Adipose tissue (tissue), 3 donors: ENCODE results near the gene TOMM22. TPM values are rescaled to one million over a fixed set of nuclear protein-coding genes. Genes with fewer than 3 reads are reported as not detected.
A peak's percentile ranks its signal among the peaks of the same experiment; 100 is the strongest.
"Not testable (repeated sequence)": the region's sequence is repeated elsewhere in the genome, so short reads cannot be mapped to it uniquely, and the experiment has no call there.

Source experiments
- H3K27ac ChIP-seq: one replicate; pipeline ENCODE4 v1.5.1; 2013; ENCODE audit warnings: low read depth, low read length
- WGBS, 3 donors: extraction: QIAGEN DNeasy Blood & Tissue Kit; methylation state at CpG; one replicate each; pipeline ENCODE4 v1.1.7; 2013; 5-methylcytosine and 5-hydroxymethylcytosine counted together
- polyA plus RNA-seq, 3 donors: library from polyadenylated mRNA; stranded (reverse); fragments of 200-250 nt; gene quantifications; one replicate each; pipeline ENCODE4 v1.2.3, GENCODE V29; 2013
- donor health status: healthy with polysubstance abuse.
- donor health status: Bipolar disorder and iron deficiency.
- donor health status: healthy.

The TOMM22 gene
- 10 to 100 TPM; 18.6 to 48.8 (median 39.9) TPM for polyA plus RNA-seq

DNA sequence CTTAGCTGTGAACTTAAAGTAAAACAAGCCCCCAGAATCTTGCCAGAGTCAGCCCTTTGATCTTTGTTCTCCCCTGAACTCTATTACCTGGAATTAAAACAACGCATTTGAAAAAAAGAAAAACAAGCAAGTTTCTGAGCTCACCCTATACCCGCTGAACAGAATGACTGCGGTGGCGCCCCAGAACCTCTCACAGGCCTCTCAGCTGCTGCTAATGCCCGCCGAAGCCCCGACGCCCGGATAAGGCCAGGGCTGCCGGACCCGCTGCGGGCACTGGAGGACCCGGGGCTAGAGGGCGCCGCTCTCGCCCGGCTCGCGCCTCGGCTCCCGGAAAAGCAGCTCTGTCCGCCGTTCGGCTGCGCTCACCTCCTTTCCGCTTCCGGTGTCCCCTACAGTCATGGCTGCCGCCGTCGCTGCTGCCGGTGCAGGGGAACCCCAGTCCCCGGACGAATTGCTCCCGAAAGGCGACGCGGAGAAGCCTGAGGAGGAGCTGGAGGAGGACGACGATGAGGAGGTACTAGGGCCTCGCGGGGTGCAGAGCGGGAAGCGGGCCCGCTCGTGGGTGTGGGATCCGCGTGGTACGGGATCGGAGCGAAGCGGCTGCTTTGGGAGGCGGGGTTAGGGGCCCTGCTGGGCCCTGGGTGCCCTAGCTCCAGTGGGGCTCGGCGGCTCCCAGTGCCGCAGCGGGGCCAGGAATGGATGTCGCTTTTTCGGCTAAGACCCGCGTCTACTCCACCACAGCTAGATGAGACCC is at the start of gene TOMM22:
TSS of gene TOMM22 (plus strand) at position 376 of the 754 bp plus-strand sequence. CDS start at position 398, 22 bp downstream.
- H3K27ac ChIP-seq, result no peak within 1 kb of the TSS
- whole genome bisulfite sequencing, 3 donors, result 0 to 1% (median 0%) methylated on average over 56 to 60 of the region's 60 CpGs

DNA sequence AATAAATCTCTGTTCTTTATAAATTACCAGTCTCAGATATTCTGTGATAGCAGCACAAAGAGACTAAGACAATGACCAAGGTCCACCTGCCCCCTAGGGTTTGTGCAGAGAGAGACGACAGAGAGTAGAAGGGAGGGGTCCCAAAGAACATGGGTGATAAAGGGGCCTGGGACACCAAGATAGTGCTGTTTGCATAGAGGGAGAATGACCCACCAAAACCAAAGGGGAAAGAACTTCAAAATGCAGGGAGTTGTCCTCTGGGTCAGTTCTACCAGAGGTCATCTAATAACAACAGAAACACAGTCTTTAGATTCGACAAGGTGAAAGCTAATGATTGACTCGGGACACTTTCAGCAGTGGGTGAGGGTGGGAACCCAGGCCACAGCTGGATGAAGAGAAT is 49.2 kb upstream of the TOMM22 start:
- no peak overlapping the region for H3K27ac ChIP-seq
- 66 to 91% (median 87%) methylated on average over 3 of the region's 3 CpGs for WGBS, 3 donors

DNA sequence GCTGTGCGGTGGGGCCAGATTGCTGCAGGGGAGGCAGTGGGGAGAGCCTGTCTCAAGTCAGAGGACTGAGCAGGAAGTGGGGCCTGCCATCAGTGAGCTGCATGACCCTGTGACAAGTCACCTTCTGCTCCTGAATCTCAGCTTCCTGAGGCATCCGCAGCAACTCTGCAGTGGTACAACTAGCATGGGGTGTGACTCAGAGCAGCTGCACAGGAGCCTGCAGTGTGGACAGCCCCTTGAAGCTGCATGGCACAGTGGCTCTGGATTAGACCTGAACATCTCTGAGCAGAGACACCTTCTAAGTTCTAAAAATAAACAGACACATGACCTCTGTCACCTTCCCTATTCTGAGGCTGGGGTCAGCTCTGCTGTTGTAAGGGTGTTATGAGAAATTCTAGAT is 43.5 kb upstream of the TOMM22 start:
- 89 to 91% (median 90%) methylated on average over 2 of the region's 2 CpGs for WGBS, 3 donors
- H3K27ac ChIP-seq, result no peak overlapping the region

DNA sequence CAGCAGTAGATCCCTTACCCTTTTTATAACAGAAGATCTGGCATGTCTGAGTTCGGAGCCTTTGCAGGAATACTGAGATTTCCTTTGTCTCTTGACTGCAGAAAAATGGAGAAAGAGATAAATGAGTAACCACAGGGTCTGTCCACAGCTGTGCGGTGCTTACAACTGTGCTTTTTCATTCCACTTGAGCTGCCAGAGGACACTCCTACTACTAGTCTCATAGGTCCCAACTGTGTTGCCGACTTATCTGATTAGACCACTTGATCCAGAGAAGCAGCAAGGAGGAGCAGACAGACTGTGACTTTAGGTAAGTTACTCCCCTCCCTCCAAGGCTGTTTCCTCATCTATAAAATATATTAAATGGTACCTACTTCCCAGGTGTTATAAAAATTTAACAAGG is 43.0 kb upstream of the TOMM22 start:
- no peak overlapping the region for H3K27ac ChIP-seq
- WGBS, 3 donors, result 64 to 75% (median 67%) methylated on average over 3 of the region's 3 CpGs

DNA sequence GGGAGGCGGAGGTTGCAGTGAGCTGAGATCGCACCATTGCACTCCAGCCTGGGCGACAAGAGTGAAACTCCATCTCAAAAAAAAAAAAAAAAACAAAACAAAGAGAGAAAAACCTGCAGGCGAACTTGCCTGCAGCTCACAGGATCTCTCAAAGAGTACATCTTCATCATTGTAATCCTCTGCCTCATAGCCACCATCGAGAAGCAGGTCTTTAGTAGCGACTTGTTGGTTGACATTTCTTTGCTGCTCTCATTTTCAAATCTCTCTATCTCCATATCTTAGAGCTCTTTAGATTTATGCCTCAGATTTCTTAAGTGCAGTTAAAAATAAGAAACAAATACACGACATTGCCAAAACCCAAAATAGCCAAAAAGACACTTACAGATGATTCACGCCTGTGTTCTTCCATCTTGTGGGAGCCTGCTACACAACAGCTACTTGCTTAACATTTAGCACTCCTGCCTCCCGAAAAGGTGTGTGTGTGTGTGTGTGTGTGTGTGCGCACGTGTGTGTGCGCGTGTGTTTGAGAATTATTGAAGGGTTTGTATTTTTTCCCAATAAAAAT is 40.2 kb upstream of the TOMM22 start:
- no peak overlapping the region for H3K27ac ChIP-seq

DNA sequence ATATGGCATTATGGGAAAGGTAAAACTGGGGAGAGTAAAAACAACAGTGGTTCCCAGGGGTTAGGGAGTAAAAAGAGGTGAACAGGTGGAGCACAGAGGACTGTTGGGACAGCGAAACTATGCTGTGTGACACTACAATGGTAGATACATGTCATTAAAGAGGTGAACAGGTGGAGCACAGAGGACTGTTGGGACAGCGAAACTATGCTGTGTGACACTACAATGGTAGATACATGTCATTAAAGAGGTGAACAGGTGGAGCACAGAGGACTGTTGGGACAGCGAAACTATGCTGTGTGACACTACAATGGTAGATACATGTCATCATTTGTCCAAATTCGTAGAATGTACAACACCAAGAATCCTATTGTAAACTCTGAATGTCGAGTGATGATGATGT is 37.5 kb upstream of the TOMM22 start:
- WGBS, 3 donors, result 92 to 96% (median 95%) methylated on average over 4 to 5 of the region's 5 CpGs
- H3K27ac ChIP-seq, result not testable (repeated sequence)

More for the DNA sequence above, 40.2 kb upstream of the TOMM22 start:
- WGBS, 3 donors, result 94 to 95% (median 95%) methylated on average over 12 to 13 of the region's 13 CpGs

DNA sequence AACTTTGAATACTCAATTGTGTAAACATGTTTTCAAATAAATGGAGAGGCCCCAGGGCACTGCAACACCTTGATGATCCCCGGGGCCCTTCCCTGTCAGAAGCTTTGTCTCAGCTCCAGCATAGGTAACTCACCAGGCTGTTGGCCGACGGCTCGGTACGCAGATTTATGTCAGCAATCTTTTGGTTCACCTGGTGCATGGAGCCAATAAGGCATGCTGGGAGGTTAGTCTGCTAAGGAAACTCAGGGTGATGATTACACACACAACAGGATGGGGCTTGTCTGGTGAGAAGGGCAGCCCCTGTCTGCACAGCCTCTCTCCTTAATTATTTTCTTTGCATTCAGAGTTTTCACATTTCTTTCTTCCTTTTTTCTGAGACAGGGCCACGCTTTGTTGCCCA is 36.3 kb upstream of the TOMM22 start:
- H3K27ac ChIP-seq, result no peak overlapping the region
- 90 to 95% (median 92%) methylated on average over 6 of the region's 6 CpGs for WGBS, 3 donors

DNA sequence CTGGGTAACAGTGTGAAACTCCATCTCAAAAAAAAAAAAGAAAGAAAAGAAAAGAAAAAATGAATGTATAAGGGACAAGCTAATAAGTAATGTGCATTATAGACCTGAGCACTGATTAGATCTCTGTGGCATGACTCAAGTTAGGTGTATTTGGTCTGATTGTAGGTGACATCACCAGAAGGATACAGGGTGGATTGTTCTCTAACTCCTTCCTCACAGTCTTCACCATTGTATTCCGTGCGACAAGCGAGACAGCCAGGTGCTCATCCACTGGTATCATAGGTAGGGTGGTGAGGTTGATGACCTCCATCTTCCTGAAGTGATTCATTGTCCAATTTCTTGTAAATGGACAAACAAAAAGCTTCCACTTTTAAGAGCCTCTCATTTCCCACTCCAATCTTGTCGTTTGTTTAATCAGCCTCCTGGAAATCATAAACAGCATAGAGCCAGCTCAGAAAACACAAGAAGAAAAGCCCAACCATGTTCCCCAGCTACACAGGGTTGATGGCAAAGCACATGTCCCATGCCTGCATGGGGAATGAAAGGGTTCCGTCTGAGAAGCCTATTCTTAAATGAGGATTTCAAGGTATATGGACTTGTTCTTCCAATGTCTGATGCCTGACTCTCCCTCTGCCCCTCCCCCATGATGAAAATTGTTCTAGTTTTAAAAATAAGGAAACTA is 31.8 kb upstream of the TOMM22 start:
- H3K27ac ChIP-seq, result no peak overlapping the region
- WGBS, 3 donors, result 71 to 84% (median 79%) methylated on average over 5 of the region's 5 CpGs

DNA sequence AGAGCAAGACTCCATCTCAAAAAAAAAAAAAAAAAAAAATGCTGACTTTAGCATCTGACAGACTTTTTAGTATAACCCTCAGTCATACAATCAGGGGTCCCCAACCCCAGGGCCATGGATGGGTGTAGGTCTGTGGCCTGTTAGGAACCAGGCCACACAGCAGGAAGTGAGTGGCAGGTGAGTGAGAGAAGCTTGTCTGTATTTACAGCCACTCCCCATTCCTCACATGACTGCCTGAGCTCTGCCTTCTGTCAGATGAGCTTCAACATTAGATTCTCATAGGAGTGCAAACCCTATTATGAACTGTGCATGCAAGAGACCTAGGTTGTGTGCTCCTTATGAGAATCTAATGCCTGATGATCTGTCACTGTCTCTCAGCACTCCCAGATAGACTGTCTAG is 28.9 kb upstream of the TOMM22 start:
- H3K27ac ChIP-seq, result no peak overlapping the region

DNA sequence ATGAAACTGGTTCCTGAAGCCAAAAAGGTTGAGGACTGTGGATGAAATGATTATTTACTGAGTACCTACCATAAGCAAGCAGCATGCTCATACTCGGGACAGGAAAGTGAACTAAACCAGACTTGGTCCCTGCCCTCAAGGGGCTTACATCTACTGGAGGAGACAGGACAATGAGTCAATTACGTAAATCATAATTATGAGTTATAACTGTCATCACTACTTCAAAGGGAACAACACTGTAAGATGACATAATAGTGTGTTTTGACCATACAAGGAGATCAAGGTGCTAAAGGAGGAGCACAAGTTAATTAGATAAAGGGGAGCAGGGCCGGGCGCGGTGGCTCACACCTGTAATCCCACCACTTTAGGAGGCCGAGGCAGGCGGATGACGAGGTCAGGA is 28.0 kb upstream of the TOMM22 start:
- no peak overlapping the region for H3K27ac ChIP-seq
- WGBS, 3 donors, result 97% methylated on average over 8 of the region's 8 CpGs

DNA sequence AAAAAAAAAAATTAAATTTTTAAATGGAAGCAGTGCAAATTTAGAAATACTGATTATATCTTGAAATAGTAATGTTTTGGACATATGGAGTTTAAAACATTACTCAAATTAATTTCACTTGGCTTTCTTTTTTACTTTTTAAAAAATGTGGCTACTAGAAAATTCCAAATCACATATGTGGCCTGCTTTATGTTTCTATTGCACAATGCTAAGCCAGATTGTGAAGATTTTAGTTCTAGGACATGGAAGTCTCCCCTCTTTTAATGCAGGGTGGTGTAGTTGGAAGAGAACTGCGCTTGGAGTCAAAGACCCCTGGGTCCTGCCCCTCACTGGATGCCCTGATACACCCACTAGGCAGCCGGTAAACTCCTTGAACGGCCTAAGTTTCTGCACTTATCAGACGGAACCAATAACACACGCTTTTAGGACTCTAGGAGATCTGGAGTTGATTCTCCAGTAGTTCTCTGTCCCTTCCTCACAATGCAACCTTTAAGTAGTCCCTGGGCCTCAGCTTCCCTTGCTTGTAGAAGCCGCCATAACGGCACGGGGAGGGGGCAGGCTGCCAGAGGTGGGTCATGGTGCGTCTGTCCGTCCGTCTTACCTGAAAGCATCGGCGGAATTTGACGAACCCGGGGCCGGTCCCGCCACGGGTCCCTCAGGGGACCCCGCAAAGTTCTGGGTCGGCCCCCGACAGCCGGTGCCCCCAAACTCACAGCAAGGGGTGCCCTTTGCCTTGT is 26.1 kb upstream of the TOMM22 start:
- no peak overlapping the region for H3K27ac ChIP-seq
- 8% methylated on average over 22 of the region's 22 CpGs for WGBS, 3 donors

DNA sequence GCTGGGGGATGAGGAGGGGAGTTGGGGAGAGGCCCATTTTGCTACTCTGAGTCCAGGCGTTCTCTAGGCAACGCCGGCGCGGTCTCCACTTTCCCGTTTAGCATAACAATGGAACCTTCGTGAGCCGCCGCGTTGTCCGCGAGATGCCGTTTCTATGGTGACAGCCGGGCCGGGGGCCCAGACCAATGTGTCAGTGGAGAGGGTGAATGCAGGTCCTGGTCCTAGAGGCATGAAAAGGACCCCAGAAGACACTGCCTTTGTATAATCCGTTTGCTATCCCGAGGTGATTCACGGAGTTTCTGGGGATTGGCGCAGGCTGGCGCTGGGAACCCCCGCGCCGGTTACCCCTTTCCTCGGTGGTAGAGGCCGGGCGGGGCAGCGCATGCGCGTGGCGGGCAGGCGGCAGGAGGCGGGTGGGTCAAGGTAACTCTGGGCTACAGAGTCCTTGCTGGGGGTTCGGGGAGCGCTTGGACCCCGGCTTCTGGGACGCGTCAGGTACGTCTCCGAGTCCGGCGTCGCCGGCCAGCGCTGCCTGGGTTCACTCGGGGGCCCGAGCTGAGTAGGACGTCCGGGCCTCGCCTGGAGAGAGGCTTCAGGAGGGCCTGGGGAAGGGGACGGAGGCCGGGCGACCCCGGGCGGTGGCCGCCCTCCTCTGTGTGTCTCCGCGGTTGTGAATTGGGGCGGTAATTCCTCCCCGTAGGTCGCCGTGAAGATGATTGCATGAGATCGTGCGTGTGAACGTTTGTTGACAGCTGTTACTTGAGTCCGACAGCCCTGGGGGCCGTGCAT is 25.3 kb upstream of the TOMM22 start, which contains the start of the genes CBY1 and FAM227A:
TSS of gene CBY1 (plus strand) at position 383 of the 789 bp plus-strand sequence. CDS start 11,417 bp downstream, outside the sequence.
TSS of gene FAM227A (minus strand) at position 137 of the 789 bp plus-strand sequence. CDS start 6,224 bp downstream, outside the sequence.
- H3K27ac ChIP-seq, result peak within 1 kb of the TSS; percentile 13
- 0 to 1% (median 0%) methylated on average over 66 of the region's 66 CpGs for WGBS, 3 donors

DNA sequence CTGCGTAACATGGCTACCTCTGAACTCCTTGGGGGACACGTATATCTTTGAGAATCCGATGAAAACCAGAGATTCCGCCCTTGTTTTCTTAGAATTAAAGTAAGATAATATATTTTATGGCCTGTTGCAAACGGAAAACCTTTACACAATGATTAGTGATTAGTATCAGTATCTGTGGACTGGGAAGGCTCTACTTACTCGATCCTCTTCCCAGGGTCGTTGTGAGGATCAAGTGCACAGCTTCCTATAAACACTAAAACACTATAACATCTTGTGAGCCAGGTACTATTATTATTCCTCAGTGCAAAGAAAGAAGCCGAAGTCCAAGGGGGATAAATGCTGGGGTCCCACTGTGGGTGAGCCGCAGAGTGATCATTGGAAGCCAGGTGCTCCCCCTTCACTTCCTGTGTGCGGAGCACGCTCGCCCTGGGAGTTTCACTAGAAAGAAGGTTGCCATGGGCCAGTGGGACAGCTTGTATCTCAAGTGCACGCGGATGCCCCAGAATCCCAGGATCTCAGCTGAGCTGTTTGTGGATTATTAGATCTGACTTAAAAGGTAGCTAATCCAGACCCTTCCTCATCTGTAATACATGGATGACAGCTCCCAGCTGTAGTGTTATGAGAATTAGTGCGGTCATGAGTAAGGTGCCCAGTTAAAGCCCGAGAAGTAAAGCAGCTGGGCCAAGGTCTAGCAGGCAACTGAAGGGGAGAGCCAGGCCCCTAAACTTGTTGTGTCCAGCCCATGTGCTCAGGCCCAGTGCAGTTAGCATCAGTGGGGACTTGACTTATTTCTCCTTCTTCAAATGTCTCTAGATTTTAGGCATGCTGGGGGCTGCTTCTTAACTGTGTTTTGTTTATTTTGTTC is 24.5 kb upstream of the TOMM22 start:
- no peak overlapping the region for H3K27ac ChIP-seq
- WGBS, 3 donors, result 5 to 12% (median 9%) methylated on average over 16 of the region's 16 CpGs

DNA sequence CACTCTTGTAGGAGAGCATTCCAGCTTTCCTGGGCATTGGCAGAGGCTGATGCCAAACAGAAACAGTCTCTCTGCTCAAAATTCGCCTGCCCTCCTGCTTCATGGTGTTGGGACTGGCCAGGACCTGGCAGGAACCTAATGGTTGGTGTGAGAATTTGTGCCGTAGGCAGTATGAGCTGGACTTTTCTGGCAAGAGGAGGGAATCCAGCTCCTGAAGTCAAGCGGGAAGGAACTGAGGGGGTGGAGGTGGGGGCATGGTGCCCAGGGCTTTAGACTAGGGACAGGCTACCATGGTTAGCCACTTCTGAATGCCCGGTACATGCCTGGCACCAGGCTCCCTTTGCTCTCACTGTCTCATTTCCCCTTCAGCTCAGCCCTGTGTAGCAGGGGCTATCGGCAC is 6.9 kb upstream of the TOMM22 start:
- 76 to 85% (median 82%) methylated on average over 5 of the region's 5 CpGs for WGBS, 3 donors

DNA sequence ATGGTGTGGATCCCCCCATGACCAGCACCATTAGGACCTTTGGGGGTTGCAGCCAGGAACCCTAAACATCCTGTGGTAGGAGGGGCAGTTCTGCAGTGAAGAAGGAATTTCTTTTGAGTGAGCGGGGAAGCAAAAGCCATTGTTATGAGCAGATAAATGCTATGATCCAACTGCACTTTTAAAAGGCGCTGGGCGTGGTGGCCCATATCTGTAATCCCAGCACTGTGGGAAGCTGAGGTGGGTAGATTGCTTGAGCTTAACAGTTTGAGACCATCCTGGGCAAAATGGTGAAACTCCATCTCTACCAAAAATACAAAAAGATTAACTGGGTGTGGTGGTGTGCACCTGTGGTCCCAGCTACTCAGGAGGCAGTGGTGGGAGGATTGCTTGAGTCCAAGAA is 5.9 kb upstream of the TOMM22 start:
- H3K27ac ChIP-seq, result no peak overlapping the region
- WGBS, 3 donors, result 95 to 96% (median 96%) methylated on average over 3 of the region's 3 CpGs

More for the DNA sequence above, 6.9 kb upstream of the TOMM22 start:
- no peak overlapping the region for H3K27ac ChIP-seq

DNA sequence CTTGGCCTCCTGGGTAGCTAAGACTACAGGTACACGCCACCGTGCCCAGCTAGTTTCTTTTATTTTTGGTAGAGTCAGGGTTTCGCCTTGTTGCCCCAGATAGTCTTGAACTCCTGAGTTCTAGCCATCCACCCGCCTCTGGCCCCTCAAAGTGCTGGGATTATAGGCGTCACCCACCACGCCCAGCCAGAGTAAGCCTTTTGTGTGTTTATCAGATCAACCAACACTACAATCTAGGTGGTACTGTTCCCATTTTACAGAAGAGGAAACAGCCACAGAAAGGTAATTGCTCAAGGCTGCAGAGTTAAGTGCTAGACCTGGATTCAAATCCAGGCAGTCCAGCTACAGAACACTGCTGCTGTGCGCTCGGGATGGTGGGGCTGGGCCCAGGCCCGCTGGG is 3.1 kb downstream of the TOMM22 start:
- 91 to 94% (median 92%) methylated on average over 9 of the region's 9 CpGs for WGBS, 3 donors
- no peak overlapping the region for H3K27ac ChIP-seq

DNA sequence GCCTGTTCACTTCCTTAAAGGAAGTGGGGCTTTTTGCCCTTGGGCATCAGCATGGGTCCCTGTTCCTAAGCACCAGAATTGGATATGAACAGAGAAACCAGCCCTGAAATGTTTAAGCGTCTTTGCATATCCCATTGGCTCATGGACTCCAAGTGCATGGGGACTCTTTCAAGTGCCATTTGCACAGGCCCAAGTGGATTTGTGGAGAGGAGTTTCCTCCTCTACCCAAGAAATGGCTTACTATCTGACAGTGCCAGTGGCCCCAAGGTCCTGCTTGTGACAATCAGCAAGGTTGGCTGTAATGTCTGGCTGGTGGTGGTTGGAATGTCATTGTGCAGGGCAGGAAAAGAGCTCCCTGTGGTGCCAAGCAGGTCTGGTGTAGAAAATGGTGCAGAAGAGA is 4.0 kb downstream of the TOMM22 start:
- 92 to 93% (median 93%) methylated on average over 1 of the region's 1 CpG for WGBS, 3 donors
- no peak overlapping the region for H3K27ac ChIP-seq
